ENCODE results near the gene TAS2R40. TPM values are rescaled to one million over a fixed set of nuclear protein-coding genes. Genes with fewer than 3 reads are reported as not detected.

The TAS2R40 gene
- polyA plus RNA-seq, 1 donor from 2014 or later = not detected

DNA sequence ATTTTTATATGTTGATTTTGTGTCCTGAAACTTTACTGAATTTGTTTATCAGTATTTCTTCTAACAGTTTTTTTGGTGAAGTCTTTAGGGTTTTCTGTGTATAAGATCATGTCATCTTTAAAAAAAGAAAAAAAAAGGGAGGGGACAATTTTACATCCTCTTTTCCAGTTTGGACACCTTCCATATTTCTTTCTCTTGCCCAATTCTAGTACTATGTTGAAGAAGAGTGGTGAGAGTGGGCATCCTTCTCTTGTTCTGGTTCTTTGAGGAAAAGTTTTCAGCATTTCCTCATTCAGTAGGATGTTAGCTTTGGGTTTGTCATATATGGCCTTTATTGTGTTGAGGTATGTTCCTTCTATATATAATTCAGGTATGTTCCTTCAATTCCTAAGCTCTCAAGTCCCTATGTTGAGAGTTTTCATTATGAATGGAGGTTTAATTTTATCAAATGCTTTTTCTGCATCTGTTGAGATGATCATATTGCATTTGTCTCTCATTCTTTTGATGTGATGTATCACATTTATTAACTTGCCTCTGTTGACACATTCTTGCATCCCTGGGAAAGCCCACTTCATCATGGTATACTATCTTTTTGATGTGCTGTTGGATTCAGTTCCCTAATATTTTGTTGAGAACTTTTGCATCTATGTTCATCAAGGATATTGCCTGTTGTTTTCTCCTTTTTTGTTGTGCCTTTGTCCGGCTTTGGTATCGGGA is 12.1 kb downstream of the TAS2R40 start:
- Histone ChIP-seq H3K79me2 (replicated peaks; ENCODE audit: insufficient read depth, low read length) (no peaks in the 10 kb centered on the region), H3K36me3 (ENCODE audit: insufficient read depth, low read length) (no peaks in the 10 kb centered on the region), H3K27me3 (ENCODE audit: insufficient read depth, low read depth, low read length) (no peaks in the 10 kb centered on the region), H3K27ac (ENCODE audit: low read length) (no peak overlapping the region), H3F3A (ENCODE audit: insufficient read depth, low read length, poor library complexity, severe bottlenecking) (no peaks in the 10 kb centered on the region), H2AFZ (ENCODE audit: low read depth, low read length) (no peak overlapping the region), H4K20me1 (ENCODE audit: insufficient read depth) (no peaks in the 10 kb centered on the region), H3K4me2 (ENCODE audit: low read length) (no peak overlapping the region), H3K9ac (ENCODE audit: low read length) (no peak overlapping the region), H3K9me2 (ENCODE audit: insufficient read depth, low read length) (no peaks in the 10 kb centered on the region), H3K9me3 (ENCODE audit: low read length) (peaks cover 4% of the 10 kb centered on the region), H3K4me3 (ENCODE audit: low read length) (no peak overlapping the region)
- TF ChIP-seq TAF1 (IDR thresholded peaks at IDR 0.05; ENCODE audit: low read depth) = no peak

DNA sequence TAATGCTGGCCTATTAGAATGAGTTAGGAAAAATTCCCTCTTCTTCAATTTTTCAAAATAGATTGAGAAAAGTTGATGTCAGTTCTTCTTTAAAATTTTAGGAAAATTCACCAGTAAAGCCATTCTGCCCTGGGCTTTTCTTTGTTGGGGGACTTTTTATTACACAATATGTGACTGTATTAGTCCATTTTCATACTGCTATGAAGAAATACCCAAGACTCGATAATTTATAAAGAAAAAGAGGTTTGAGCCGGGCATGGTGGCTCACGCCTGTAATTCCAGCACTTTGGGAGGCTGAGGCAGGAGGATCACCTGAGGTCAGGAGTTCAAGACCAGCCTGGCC is 12.7 kb downstream of the TAS2R40 start:
- H3K9me2 ChIP-seq (ENCODE audit: insufficient read depth, low read length) = no peaks in the 10 kb centered on the region
- H3K27ac ChIP-seq (ENCODE audit: low read length) = no peak overlapping the region
- no peak overlapping the region for H3K4me2 ChIP-seq (ENCODE audit: low read length)
- H3F3A ChIP-seq (ENCODE audit: insufficient read depth, low read length, poor library complexity, severe bottlenecking) = no peaks in the 10 kb centered on the region
- no peak overlapping the region for H2AFZ ChIP-seq (ENCODE audit: low read depth, low read length)
- no peak overlapping the region for H3K9ac ChIP-seq (ENCODE audit: low read length)
- H3K79me2 ChIP-seq (replicated peaks; ENCODE audit: insufficient read depth, low read length) = no peaks in the 10 kb centered on the region
- no peaks in the 10 kb centered on the region for H4K20me1 ChIP-seq (ENCODE audit: insufficient read depth)
- no peaks in the 10 kb centered on the region for H3K36me3 ChIP-seq (ENCODE audit: insufficient read depth, low read length)
- peaks cover 4% of the 10 kb centered on the region for H3K9me3 ChIP-seq (ENCODE audit: low read length)
- H3K4me3 ChIP-seq (ENCODE audit: low read length) = no peak overlapping the region
- H3K27me3 ChIP-seq (ENCODE audit: insufficient read depth, low read depth, low read length) = no peaks in the 10 kb centered on the region
- TF ChIP-seq TAF1 (IDR thresholded peaks at IDR 0.05; ENCODE audit: low read depth) (no peak), EZH2 (IDR thresholded peaks at IDR 0.05; ENCODE audit: borderline replicate concordance, insufficient read depth, low read length, poor library complexity, severe bottlenecking) (no peak), SMC3 (conservative IDR thresholded peaks at IDR 0.05; ENCODE audit: poor library complexity) (no peak), REST (IDR thresholded peaks at IDR 0.05; ENCODE audit: borderline replicate concordance) (no peak), MXI1 (conservative IDR thresholded peaks at IDR 0.05; ENCODE audit: poor library complexity, severe bottlenecking) (no peak), POLR2AphosphoS5 (IDR thresholded peaks at IDR 0.05) (no peak), RAD21 (conservative IDR thresholded peaks at IDR 0.05) (no peak), EP300 (conservative IDR thresholded peaks at IDR 0.05; ENCODE audit: poor library complexity, severe bottlenecking) (no peak)
- TF ChIP-seq, protein P1, sequence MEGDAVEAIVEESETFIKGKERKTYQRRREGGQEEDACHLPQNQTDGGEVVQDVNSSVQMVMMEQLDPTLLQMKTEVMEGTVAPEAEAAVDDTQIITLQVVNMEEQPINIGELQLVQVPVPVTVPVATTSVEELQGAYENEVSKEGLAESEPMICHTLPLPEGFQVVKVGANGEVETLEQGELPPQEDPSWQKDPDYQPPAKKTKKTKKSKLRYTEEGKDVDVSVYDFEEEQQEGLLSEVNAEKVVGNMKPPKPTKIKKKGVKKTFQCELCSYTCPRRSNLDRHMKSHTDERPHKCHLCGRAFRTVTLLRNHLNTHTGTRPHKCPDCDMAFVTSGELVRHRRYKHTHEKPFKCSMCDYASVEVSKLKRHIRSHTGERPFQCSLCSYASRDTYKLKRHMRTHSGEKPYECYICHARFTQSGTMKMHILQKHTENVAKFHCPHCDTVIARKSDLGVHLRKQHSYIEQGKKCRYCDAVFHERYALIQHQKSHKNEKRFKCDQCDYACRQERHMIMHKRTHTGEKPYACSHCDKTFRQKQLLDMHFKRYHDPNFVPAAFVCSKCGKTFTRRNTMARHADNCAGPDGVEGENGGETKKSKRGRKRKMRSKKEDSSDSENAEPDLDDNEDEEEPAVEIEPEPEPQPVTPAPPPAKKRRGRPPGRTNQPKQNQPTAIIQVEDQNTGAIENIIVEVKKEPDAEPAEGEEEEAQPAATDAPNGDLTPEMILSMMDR (IDR thresholded peaks at IDR 0.05; ENCODE audit: poor library complexity, severe bottlenecking) = no peak
